ENCODE measurements around the gene RNF222.

DNA sequence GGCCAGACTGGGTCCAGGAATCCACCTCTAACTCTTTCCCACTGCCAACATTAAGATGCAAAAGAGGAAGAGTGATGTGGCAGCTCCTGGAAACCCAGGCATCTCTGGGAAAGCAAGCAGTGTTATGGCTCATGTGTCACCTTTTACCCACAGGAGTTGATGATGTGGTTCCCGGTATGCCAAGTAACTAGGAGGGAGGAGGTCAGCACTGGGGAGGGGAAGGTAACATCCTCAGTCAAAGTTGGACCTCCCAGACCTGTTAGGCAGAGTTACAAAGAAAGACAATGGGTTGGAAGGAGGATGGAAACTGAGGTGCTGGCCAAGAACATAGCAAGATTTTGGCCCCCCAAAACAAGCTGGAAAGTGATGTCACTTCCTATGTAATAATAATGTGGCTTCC is 32.5 kb downstream of the RNF222 start:
- no peak for TF ChIP-seq ZNF274 (IDR thresholded peaks at IDR 0.05; ENCODE audit: insufficient read depth, insufficient read length)
- no peak for TF ChIP-seq SUZ12 (IDR thresholded peaks at IDR 0.05; ENCODE audit: unreplicated experiment)
- TF ChIP-seq JUND (IDR thresholded peaks at IDR 0.05; ENCODE audit: low read depth, low read length): no peak
- no peak for TF ChIP-seq POLR2AphosphoS5 (IDR thresholded peaks at IDR 0.05; ENCODE audit: low read length)
- TF ChIP-seq, protein P1, sequence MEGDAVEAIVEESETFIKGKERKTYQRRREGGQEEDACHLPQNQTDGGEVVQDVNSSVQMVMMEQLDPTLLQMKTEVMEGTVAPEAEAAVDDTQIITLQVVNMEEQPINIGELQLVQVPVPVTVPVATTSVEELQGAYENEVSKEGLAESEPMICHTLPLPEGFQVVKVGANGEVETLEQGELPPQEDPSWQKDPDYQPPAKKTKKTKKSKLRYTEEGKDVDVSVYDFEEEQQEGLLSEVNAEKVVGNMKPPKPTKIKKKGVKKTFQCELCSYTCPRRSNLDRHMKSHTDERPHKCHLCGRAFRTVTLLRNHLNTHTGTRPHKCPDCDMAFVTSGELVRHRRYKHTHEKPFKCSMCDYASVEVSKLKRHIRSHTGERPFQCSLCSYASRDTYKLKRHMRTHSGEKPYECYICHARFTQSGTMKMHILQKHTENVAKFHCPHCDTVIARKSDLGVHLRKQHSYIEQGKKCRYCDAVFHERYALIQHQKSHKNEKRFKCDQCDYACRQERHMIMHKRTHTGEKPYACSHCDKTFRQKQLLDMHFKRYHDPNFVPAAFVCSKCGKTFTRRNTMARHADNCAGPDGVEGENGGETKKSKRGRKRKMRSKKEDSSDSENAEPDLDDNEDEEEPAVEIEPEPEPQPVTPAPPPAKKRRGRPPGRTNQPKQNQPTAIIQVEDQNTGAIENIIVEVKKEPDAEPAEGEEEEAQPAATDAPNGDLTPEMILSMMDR (IDR thresholded peaks at IDR 0.05 in 2 of 3, conservative IDR thresholded peaks at IDR 0.05 in 1 of 3; ENCODE audit: control insufficient read depth in 2 of 3, extremely low read depth in 1 of 3, insufficient read depth in 1 of 3, low read depth in 3 of 3, low read length in 3 of 3): no peak
- TF ChIP-seq STAT3 (IDR thresholded peaks at IDR 0.05; ENCODE audit: low read depth, low read length): no peak
- no peak for TF ChIP-seq MYC (IDR thresholded peaks at IDR 0.05; ENCODE audit: insufficient read depth, insufficient read length, insufficient replicate concordance, low read length, severe bottlenecking)
- no peak for TF ChIP-seq EZH2 (IDR thresholded peaks at IDR 0.05; ENCODE audit: borderline replicate concordance, control insufficient read depth, low read depth, low read length)
- TF ChIP-seq BHLHE40 (IDR thresholded peaks at IDR 0.05; ENCODE audit: borderline replicate concordance in 1 of 2, low read depth in 2 of 2, low read length in 1 of 2): no peak
- no peak for TF ChIP-seq REST (IDR thresholded peaks at IDR 0.05; ENCODE audit: low read depth, low read length)
